ENCODE data around the gene ST7L.

Gene ST7L

DNA sequence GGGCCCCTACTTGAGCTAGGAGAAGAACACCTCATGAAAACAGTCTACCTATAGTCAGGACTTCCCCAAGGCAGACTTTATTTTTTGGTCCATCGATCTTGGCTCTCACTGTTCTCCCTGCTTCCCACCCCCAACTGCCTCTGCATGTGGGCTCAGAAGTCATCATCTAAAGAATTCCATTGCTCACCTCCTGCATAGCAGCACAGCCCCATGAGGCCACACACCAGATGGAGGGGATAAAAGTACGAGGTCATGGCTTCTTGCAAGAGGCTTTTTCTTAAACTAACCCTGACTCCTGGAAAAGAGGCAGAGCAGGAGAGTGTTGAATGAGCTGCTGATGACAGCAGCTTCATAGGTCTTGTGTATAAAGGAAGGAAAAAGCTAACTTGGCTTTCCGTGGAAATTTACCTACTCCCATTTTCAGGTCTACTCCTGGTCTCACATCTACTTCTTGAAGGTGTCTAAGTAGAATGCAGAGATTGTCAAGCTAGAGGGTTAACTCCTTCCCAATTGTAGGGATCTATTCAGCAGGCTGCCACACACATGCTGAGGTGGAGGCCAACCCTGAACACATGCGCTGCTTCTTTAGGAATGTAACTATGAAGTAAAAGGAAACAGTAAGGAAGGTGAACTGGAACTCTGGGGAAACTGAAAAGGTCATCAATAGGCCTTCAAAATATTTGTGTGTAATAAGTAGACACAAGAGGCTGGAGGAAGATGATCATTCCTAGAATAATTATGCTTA lies 91.5 kb downstream of the ST7L start:
- no peak for DNase-seq (ENCODE audit: low spot score)
- TF ChIP-seq CTCF (IDR thresholded peaks at IDR 0.05; ENCODE audit: extremely low read depth, missing control alignments): no peak

DNA sequence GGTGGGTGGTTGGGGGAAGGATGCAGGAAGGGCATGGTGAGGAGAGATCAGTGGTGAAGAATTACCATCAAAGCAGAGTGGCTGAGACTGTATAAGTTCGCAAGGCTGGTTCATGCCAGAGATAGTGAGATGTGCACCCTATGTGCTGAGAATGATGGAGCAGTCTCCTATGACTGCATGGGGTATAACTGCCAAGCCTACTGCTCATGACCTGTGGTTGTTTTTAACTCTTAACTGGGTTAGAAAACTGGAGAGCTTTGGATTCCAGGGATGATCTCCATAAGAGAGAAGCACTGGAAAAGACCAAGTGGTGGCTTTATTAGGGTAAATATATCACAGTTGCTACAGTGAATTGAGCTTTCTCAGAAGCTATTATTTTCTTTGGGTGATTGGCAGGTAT lies 94.0 kb downstream of the ST7L start:
- no peak for TF ChIP-seq CTCF (IDR thresholded peaks at IDR 0.05; ENCODE audit: extremely low read depth, missing control alignments)
- no peak for DNase-seq (ENCODE audit: low spot score)

DNA sequence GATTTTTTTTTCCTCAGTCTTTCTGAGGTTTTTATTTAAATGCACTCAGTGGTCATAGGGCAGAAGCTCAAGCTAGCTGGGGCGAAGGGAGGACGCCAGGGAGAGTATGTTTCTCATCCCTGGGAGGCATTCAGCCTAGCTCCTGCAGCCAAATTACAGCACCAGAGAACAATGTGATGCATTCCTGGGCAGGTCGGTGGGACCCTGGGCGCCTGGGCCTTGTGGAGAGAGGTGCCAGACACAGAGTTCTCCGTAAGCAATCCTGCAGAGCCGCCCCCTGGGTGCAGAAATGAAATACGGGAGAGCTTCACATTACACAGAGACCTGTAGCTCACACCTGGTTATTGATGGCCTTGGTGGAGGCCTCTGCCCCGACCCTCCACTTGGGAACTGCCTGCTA lies 94.7 kb downstream of the ST7L start:
- TF ChIP-seq CTCF (IDR thresholded peaks at IDR 0.05; ENCODE audit: extremely low read depth, missing control alignments): no peak
- no peak for DNase-seq (ENCODE audit: low spot score)

GRCh38 chr1:112522621-112523020 lies 96.3 kb downstream of the ST7L start:
- TF ChIP-seq CTCF (IDR thresholded peaks at IDR 0.05; ENCODE audit: extremely low read depth, missing control alignments): no peak
- DNase-seq (ENCODE audit: low spot score): no peak

GRCh38 chr1:112520166-112520565 lies 98.8 kb downstream of the ST7L start:
- DNase-seq (ENCODE audit: low spot score): no peak
- TF ChIP-seq CTCF (IDR thresholded peaks at IDR 0.05; ENCODE audit: extremely low read depth, missing control alignments): no peak

- no peak for TF ChIP-seq CTCF (IDR thresholded peaks at IDR 0.05; ENCODE audit: extremely low read depth, missing control alignments)
- no peak for DNase-seq (ENCODE audit: low spot score)
Measured at GRCh38 chr1:112518186-112518585, 100.8 kb downstream of the ST7L start.

DNA sequence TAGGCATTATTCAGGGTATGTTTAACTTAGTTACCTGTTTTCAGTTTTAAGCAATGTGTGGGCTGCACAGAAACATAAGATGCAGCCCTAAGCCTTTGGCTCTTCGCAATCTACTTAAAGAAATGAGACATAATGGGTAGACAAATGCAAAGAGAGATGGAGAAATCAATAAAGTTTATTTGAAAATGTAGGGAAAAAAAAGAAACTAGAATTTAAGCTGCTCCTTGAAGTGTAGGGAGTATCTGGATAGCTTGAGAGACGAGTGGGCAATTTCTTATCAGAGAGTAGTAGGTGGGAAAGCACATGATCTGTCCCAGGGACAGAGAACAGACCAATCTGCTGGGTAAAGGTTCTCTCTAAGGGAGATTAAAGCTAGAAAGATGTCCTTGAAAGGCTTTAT lies 101.3 kb downstream of the ST7L start:
- no peak for TF ChIP-seq CTCF (IDR thresholded peaks at IDR 0.05; ENCODE audit: extremely low read depth, missing control alignments)
- no peak for DNase-seq (ENCODE audit: low spot score)

Data from GM20000 (cell line).